IMR-90 (cell line): ENCODE data around the gene HHIPL1.

Source experiments
- BHLHE40 ChIP-seq: fragments of 150-350 bp; IDR thresholded peaks from 2 replicates; pipeline ENCODE4 v1.6.1; 2016; ENCODE audit warnings: mild to moderate bottlenecking, low read depth, low read length
- CEBPB ChIP-seq: IDR thresholded peaks from 2 replicates; pipeline ENCODE4 v1.6.1; 2012; ENCODE audit warnings: low read depth, low read length, improper control_type of control experiment
- ELK1 ChIP-seq: fragments of 150-350 bp; IDR thresholded peaks from 2 replicates; pipeline ENCODE4 v1.6.1; 2016; ENCODE audit warnings: low read depth, mild to moderate bottlenecking, low read length, moderate library complexity, borderline replicate concordance
- FOS ChIP-seq: fragments of 150-350 bp; IDR thresholded peaks from 2 replicates; pipeline ENCODE4 v1.6.1; 2016; ENCODE audit warnings: low read depth, low read length
- MAFK ChIP-seq: IDR thresholded peaks from 2 replicates; pipeline ENCODE4 v1.6.1; 2012; ENCODE audit warnings: low read depth, low read length, improper control_type of control experiment
- MAZ ChIP-seq: IDR thresholded peaks from 2 replicates; pipeline ENCODE4 v1.6.1; 2012; ENCODE audit warnings: low read depth, mild to moderate bottlenecking, low read length, improper control_type of control experiment, moderate library complexity, borderline replicate concordance
- NFE2L2 ChIP-seq: fragments of 150-350 bp; IDR thresholded peaks from 2 replicates; pipeline ENCODE4 v1.6.1; 2016; ENCODE audit warnings: low read depth, mild to moderate bottlenecking, low read length
- POLR2A ChIP-seq: IDR thresholded peaks from 2 replicates; pipeline ENCODE4 v1.6.1; 2012; ENCODE audit warnings: mild to moderate bottlenecking, low read depth, low read length
- RAD21 ChIP-seq: IDR thresholded peaks from 2 replicates; pipeline ENCODE4 v1.6.1; 2012; ENCODE audit warnings: low read length, improper control_type of control experiment
- RCOR1 ChIP-seq: IDR thresholded peaks from 2 replicates; pipeline ENCODE4 v1.6.1; 2012; ENCODE audit warnings: mild to moderate bottlenecking, low read length, improper control_type of control experiment; ENCODE audit not compliant: insufficient replicate concordance
- RFX5 ChIP-seq: IDR thresholded peaks from 2 replicates; pipeline ENCODE4 v1.8.0; 2012; ENCODE audit warnings: low read depth, mild to moderate bottlenecking, low read length, moderate library complexity
- SMC3 ChIP-seq: fragments of 150-350 bp; IDR thresholded peaks from 2 replicates; pipeline ENCODE4 v1.6.1; 2016; ENCODE audit warnings: low read depth, mild to moderate bottlenecking, antibody characterized with exemption, low read length, moderate library complexity
- USF2 ChIP-seq: fragments of 150-350 bp; IDR thresholded peaks from 2 replicates; pipeline ENCODE4 v1.6.1; 2017; ENCODE audit warnings: mild to moderate bottlenecking, antibody characterized with exemption, low read length, low read depth
- TF ChIP-seq, protein P1 (sequence below): conservative IDR thresholded peaks from 2 replicates; pipeline ENCODE4 v1.5.1; 2012; ENCODE audit warnings: mild to moderate bottlenecking, low read depth, low read length, improper control_type of control experiment

DNA sequence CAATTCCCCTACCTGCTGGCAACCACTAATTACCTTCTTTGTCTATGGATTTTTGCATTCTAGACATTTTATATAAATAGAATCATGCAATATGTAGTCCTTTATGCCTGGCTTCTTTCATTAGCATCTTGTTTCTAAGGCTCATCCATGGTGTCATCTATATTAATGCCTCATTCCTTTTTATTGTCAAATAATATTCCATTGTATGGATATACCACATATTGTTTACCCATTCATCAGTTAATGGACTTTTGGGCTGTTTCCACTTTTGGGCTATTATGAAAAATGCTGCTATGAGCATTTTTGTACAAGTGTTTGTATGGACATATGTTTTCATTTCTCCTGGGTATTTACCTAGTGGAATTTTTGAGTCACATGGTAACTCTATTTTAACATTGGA, 57.2 kb downstream of the HHIPL1 start:
- TF ChIP-seq, protein P1, sequence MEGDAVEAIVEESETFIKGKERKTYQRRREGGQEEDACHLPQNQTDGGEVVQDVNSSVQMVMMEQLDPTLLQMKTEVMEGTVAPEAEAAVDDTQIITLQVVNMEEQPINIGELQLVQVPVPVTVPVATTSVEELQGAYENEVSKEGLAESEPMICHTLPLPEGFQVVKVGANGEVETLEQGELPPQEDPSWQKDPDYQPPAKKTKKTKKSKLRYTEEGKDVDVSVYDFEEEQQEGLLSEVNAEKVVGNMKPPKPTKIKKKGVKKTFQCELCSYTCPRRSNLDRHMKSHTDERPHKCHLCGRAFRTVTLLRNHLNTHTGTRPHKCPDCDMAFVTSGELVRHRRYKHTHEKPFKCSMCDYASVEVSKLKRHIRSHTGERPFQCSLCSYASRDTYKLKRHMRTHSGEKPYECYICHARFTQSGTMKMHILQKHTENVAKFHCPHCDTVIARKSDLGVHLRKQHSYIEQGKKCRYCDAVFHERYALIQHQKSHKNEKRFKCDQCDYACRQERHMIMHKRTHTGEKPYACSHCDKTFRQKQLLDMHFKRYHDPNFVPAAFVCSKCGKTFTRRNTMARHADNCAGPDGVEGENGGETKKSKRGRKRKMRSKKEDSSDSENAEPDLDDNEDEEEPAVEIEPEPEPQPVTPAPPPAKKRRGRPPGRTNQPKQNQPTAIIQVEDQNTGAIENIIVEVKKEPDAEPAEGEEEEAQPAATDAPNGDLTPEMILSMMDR: no peak
- no peak for TF ChIP-seq POLR2A
- no peak for TF ChIP-seq MAFK
- no peak for TF ChIP-seq ELK1
- no peak for TF ChIP-seq BHLHE40
- no peak for TF ChIP-seq RFX5
- TF ChIP-seq MAZ: no peak
- TF ChIP-seq CEBPB: no peak
- TF ChIP-seq SMC3: no peak
- TF ChIP-seq USF2: no peak
- TF ChIP-seq RAD21: no peak
- no peak for TF ChIP-seq NFE2L2
- TF ChIP-seq RCOR1: no peak
- no peak for TF ChIP-seq FOS
